ENCODE results near the gene PTGDR2. TPM values are rescaled to one million over a fixed set of nuclear protein-coding genes. Genes with fewer than 3 reads are reported as not detected.

The PTGDR2 gene
- total RNA-seq, 4 donors from 2014 or later: 0.37 to 2.2 (median 0.58) TPM

- 77 to 80% methylated on average over 3 to 4 of the region's 7 CpGs for WGBS, 2 donors (ENCODE audit: low coverage in 1 of 2)
- H3K4me3 ChIP-seq: no peak overlapping the region
- no peaks in the 10 kb centered on the region for H3K9me3 ChIP-seq
- TF ChIP-seq EP300 (IDR thresholded peaks at IDR 0.05): no peak
- TF ChIP-seq CTCF (IDR thresholded peaks at IDR 0.05): no peak
- no peak for TF ChIP-seq POLR2AphosphoS5 (IDR thresholded peaks at IDR 0.05)
- TF ChIP-seq POLR2A (IDR thresholded peaks at IDR 0.05): no peak
- no peak overlapping the region for H3K27ac ChIP-seq
- H3K4me1 ChIP-seq: peaks cover 0 to 57% (median 6%) of the 10 kb centered on the region in 3 donors
- no peaks in the 10 kb centered on the region for H3K27me3 ChIP-seq
- H3K36me3 ChIP-seq: no peaks in the 10 kb centered on the region
- ATAC-seq: no peak
Measured at GRCh38 chr11:60871378-60872061, 15.8 kb upstream of the PTGDR2 start.

- Histone ChIP-seq H3K4me3 (no peak overlapping the region), H3K27me3 (no peaks in the 10 kb centered on the region), H3K9me3 (no peaks in the 10 kb centered on the region), H3K36me3 (no peaks in the 10 kb centered on the region), H3K4me1 (peaks cover 0 to 57% (median 6%) of the 10 kb centered on the region in 3 donors), H3K27ac (no peak overlapping the region)
- TF ChIP-seq CTCF (IDR thresholded peaks at IDR 0.05) (no peak), POLR2A (IDR thresholded peaks at IDR 0.05) (no peak)
- ATAC-seq: no peak
- 89 to 100% methylated on average over 2 to 6 of the region's 13 CpGs for WGBS, 2 donors (ENCODE audit: low coverage in 1 of 2)
Measured at GRCh38 chr11:60870733-60871377, 15.1 kb upstream of the PTGDR2 start.

- Histone ChIP-seq H3K36me3 (no peaks in the 10 kb centered on the region), H3K9me3 (no peaks in the 10 kb centered on the region), H3K27ac (no peak overlapping the region), H3K4me1 (peaks cover 0 to 56% (median 6%) of the 10 kb centered on the region in 3 donors), H3K27me3 (no peaks in the 10 kb centered on the region), H3K4me3 (no peak overlapping the region)
- TF ChIP-seq POLR2A (IDR thresholded peaks at IDR 0.05): no peak
- no peak for TF ChIP-seq EP300 (IDR thresholded peaks at IDR 0.05)
- no peak for TF ChIP-seq CTCF (IDR thresholded peaks at IDR 0.05)
- no peak for ATAC-seq
- WGBS, 2 donors (ENCODE audit: low coverage in 1 of 2): no CpG with 5 or more reads among the region's 3 CpGs
Measured at GRCh38 chr11:60870276-60870675, 14.5 kb upstream of the PTGDR2 start.

GRCh38 chr11:60869451-60869825 is 13.7 kb upstream of the PTGDR2 start:
- no peak overlapping the region for H3K4me3 ChIP-seq
- H3K27me3 ChIP-seq: no peaks in the 10 kb centered on the region
- no peaks in the 10 kb centered on the region for H3K36me3 ChIP-seq
- peaks cover 0 to 47% (median 6%) of the 10 kb centered on the region in 3 donors for H3K4me1 ChIP-seq
- TF ChIP-seq POLR2A (IDR thresholded peaks at IDR 0.05) (no peak), CTCF (IDR thresholded peaks at IDR 0.05) (no peak), EP300 (IDR thresholded peaks at IDR 0.05) (no peak), POLR2AphosphoS5 (IDR thresholded peaks at IDR 0.05) (no peak)
- 87% methylated on average over 4 of the region's 7 CpGs; no CpG with 5 or more reads in 1 of the 2 donors for WGBS, 2 donors (ENCODE audit: low coverage in 1 of 2)
- no peak for ATAC-seq
- H3K27ac ChIP-seq: no peak overlapping the region
- H3K9me3 ChIP-seq: no peaks in the 10 kb centered on the region

Measured in gastroesophageal sphincter (tissue), 4 donors.